Left lung (tissue), 10 donors: ENCODE results near the gene CSK. TPM values are rescaled to one million over a fixed set of nuclear protein-coding genes. Genes with fewer than 3 reads are reported as not detected.

Source experiments
- ATAC-seq: fragments of 200-7000 bp; cut with Tn5 transposase; one replicate; pipeline ENCODE4 v1.9.1; 2020; ENCODE audit warnings: moderate library complexity
- DNase-seq, 4 donors: peaks; one replicate each; pipeline ENCODE4 v3.0.0-alpha.2; 2013 to 2020
- H3K27ac ChIP-seq, 2 donors: fragments of 200-600 bp; sonication (generic) in 1 of 2; one replicate each; pipeline versions ENCODE4 v1.5.0 to v1.8.0; 2020 to 2021
- H3K27me3 ChIP-seq, 2 donors: fragments of 200-600 bp; sonication (generic) in 1 of 2; one replicate each; pipeline versions ENCODE4 v1.5.0 to v1.8.0; 2020 to 2021
- H3K36me3 ChIP-seq, 2 donors: fragments of 200-600 bp; sonication (generic) in 1 of 2; one replicate each; pipeline versions ENCODE4 v1.5.0 to v1.8.0; 2020 to 2021
- H3K4me1 ChIP-seq, 2 donors: fragments of 200-600 bp; one replicate each; pipeline ENCODE4 v1.8.0; 2021
- H3K4me3 ChIP-seq, 2 donors: fragments of 200-600 bp; sonication (generic) in 1 of 2; one replicate each; pipeline versions ENCODE4 v1.5.0 to v1.8.0; 2020 to 2021; ENCODE audit warnings: mild to moderate bottlenecking in 1 of 2
- H3K9me3 ChIP-seq, 2 donors: fragments of 200-600 bp; sonication (generic) in 1 of 2; one replicate each; pipeline versions ENCODE4 v1.5.0 to v1.8.0; 2020 to 2021
- CTCF ChIP-seq, 2 donors: fragments of 200-600 bp; sonication (generic) in 1 of 2; IDR thresholded peaks; one replicate each; pipeline versions ENCODE4 v1.5.0 to v1.8.0; 2021; ENCODE audit warnings: antibody characterized with exemption in 2 of 2
- intact Hi-C, 2 donors: fragments of 100-400 bp; cut with DNase I; formaldehyde crosslinking; loops; one replicate each; pipeline versions ENCODE4 v1.11.2 to v1.14.2; 2022
- polyA plus RNA-seq, 6 donors: library from polyadenylated mRNA; unstranded; fragments of 120-200 nt; gene quantifications; one replicate each; pipeline ENCODE4 v1.2.1, GENCODE V29; 2013; ENCODE audit not compliant: insufficient read length in 6 of 6
- total RNA-seq, 2 donors: library from RNA; stranded (reverse); fragmentation: NEBNext Ultra II Directional; extraction: Animal tissue kit (Norgen Biotek cat#: 25700); gene quantifications; one replicate each; pipeline ENCODE4 v1.2.1, GENCODE V29; 2021
- donor health status: DM: no; HTN: yes; CAD: no.
- donor health status: DM: no; HTN: no; CAD: no.

Gene CSK
- total and polyA plus RNA-seq, 8 donors: 41.5 to 101 (median 49.7) TPM

- Histone ChIP-seq H3K4me1 (peaks cover 0 to 8% of the 10 kb centered on the region in 2 donors), H3K9me3 (no peaks in the 10 kb centered on the region), H3K27me3 (no peaks in the 10 kb centered on the region), H3K36me3 (no peaks in the 10 kb centered on the region), H3K4me3 (no peak overlapping the region), H3K27ac (no peak overlapping the region)
- DNase-seq (peak in 1 of 4 donors; percentile 61), ATAC-seq (peak; percentile 62)
- intact Hi-C loops: no loop called here
- no peak for TF ChIP-seq CTCF (IDR thresholded peaks at IDR 0.05)
Observed at GRCh38 chr15:74815121-74815934, 33.4 kb downstream of the CSK start.

- peaks cover 0 to 6% of the 10 kb centered on the region in 2 donors for H3K27me3 ChIP-seq
- no peaks in the 10 kb centered on the region for H3K9me3 ChIP-seq
- ATAC-seq (no peak), DNase-seq (peak in 1 of 4 donors; percentile 59)
- peaks cover 0 to 8% of the 10 kb centered on the region in 2 donors for H3K4me1 ChIP-seq
- no peak for TF ChIP-seq CTCF (IDR thresholded peaks at IDR 0.05)
- H3K4me3 ChIP-seq: no peak overlapping the region
- no peaks in the 10 kb centered on the region for H3K36me3 ChIP-seq
- no peak overlapping the region for H3K27ac ChIP-seq
- intact Hi-C loops: no loop called here
Observed at GRCh38 chr15:74815961-74816360, 34.1 kb downstream of the CSK start.

- ATAC-seq: no peak
- no peak for TF ChIP-seq CTCF (IDR thresholded peaks at IDR 0.05)
- intact Hi-C loops: no loop called here
Observed at GRCh38 chr15:74816624-74817369, 34.9 kb downstream of the CSK start.

GRCh38 chr15:74817370-74817737, 35.5 kb downstream of the CSK start:
- peak; percentile 51 for ATAC-seq

More at GRCh38 chr15:74816624-74817369, 34.9 kb downstream of the CSK start:
- Histone ChIP-seq H3K27me3 (peaks cover 0 to 6% of the 10 kb centered on the region in 2 donors), H3K4me1 (peaks cover 0 to 8% of the 10 kb centered on the region in 2 donors), H3K27ac (no peak overlapping the region), H3K4me3 (no peak overlapping the region), H3K36me3 (no peaks in the 10 kb centered on the region), H3K9me3 (no peaks in the 10 kb centered on the region)
- DNase-seq: no peak

More at GRCh38 chr15:74817370-74817737, 35.5 kb downstream of the CSK start:
- Histone ChIP-seq H3K9me3 (no peaks in the 10 kb centered on the region), H3K4me1 (peaks cover 0 to 8% of the 10 kb centered on the region in 2 donors), H3K27ac (no peak overlapping the region), H3K27me3 (peaks cover 0 to 6% of the 10 kb centered on the region in 2 donors), H3K36me3 (no peaks in the 10 kb centered on the region), H3K4me3 (no peak overlapping the region)
- no peak for TF ChIP-seq CTCF (IDR thresholded peaks at IDR 0.05)
- intact Hi-C loops: no loop called here
- DNase-seq: no peak
